ENCODE measurements around the gene LYL1. TPM values are rescaled to one million over a fixed set of nuclear protein-coding genes. Genes with fewer than 3 reads are reported as not detected.
A peak's percentile ranks its signal among the peaks of the same experiment; 100 is the strongest.

Gene LYL1
- total RNA-seq, 4 donors from 2014 or later, result 2.6 to 15.5 (median 11.1) TPM

- Histone ChIP-seq H3K36me3 (no peaks in the 10 kb centered on the region), H3K27ac (peak overlapping the region; percentile 53 to 98), H3K4me1 (peaks cover 38 to 43% of the 10 kb centered on the region in 2 donors), H3K27me3 (no peaks in the 10 kb centered on the region), H3K4me3 (no peak overlapping the region), H3K9me3 (no peaks in the 10 kb centered on the region)
- peak in 1 of 2 donors; percentile 59 for DNase-seq
- intact Hi-C loops (cut with DNase I; ENCODE audit: low total_unique reads), result no loop called here
- TF ChIP-seq POLR2A (IDR thresholded peaks at IDR 0.05), result no peak
- no peak for TF ChIP-seq CTCF (IDR thresholded peaks at IDR 0.05)
Observed at GRCh38 chr19:13068085-13068846, 34.4 kb downstream of the LYL1 start.

- Histone ChIP-seq H3K36me3 (no peaks in the 10 kb centered on the region), H3K9me3 (no peaks in the 10 kb centered on the region), H3K4me1 (peaks cover 40 to 43% of the 10 kb centered on the region in 2 donors), H3K27me3 (no peaks in the 10 kb centered on the region), H3K27ac (peak overlapping the region; percentile 53 to 98), H3K4me3 (no peak overlapping the region)
- DNase-seq, result no peak
- intact Hi-C loops (cut with DNase I; ENCODE audit: low total_unique reads), result no loop called here
- TF ChIP-seq POLR2A (IDR thresholded peaks at IDR 0.05), result no peak
- no peak for TF ChIP-seq CTCF (IDR thresholded peaks at IDR 0.05)
Observed at GRCh38 chr19:13066933-13067807, 35.5 kb downstream of the LYL1 start.

- H3K4me3 ChIP-seq, result no peak overlapping the region
- H3K27ac ChIP-seq, result peak overlapping the region; percentile 98 to 100
- H3K36me3 ChIP-seq, result no peaks in the 10 kb centered on the region
- H3K4me1 ChIP-seq, result peaks cover 40 to 44% of the 10 kb centered on the region in 2 donors
- intact Hi-C loops (cut with DNase I; ENCODE audit: low total_unique reads), result no loop called here
- TF ChIP-seq CTCF (IDR thresholded peaks at IDR 0.05), result no peak
- DNase-seq, result no peak
- H3K27me3 ChIP-seq, result no peaks in the 10 kb centered on the region
- no peaks in the 10 kb centered on the region for H3K9me3 ChIP-seq
Observed at GRCh38 chr19:13066226-13066625, 36.4 kb downstream of the LYL1 start.

GRCh38 chr19:13064092-13064489 is 38.6 kb downstream of the LYL1 start:
- H3K9me3 ChIP-seq, result no peaks in the 10 kb centered on the region
- H3K4me3 ChIP-seq, result no peak overlapping the region
- TF ChIP-seq CTCF (IDR thresholded peaks at IDR 0.05), result no peak
- no peak for TF ChIP-seq POLR2A (IDR thresholded peaks at IDR 0.05)
- intact Hi-C loops (cut with DNase I; ENCODE audit: low total_unique reads), result loop anchor here (5.0 kb wide), 1 partner anchor 82 kb away; no protein-coding TSS in a partner anchor
- H3K4me1 ChIP-seq, result peaks cover 37 to 40% of the 10 kb centered on the region in 2 donors
- DNase-seq, result no peak
- H3K27ac ChIP-seq, result peak overlapping the region; percentile 98 to 100
- no peaks in the 10 kb centered on the region for H3K27me3 ChIP-seq
- H3K36me3 ChIP-seq, result no peaks in the 10 kb centered on the region
